ENCODE measurements around the gene PWP2.
"Not testable (repeated sequence)": the region's sequence is repeated elsewhere in the genome, so short reads cannot be mapped to it uniquely, and the experiment has no call there.

PWP2 gene

GRCh38 chr21:44107026-44107501 lies at the start of gene PWP2:
PWP2 (plus strand) TSS chr21:44107399; CDS start chr21:44107417, 18 bp downstream.
- not testable (repeated sequence) for FAIRE-seq

- FAIRE-seq: no peak
These were observed 49.1 kb upstream of the PWP2 start for GRCh38 chr21:44057960-44058651.

GRCh38 chr21:44058652-44058964 lies 48.6 kb upstream of the PWP2 start:
- FAIRE-seq: no peak

GRCh38 chr21:44058981-44059380 lies 48.2 kb upstream of the PWP2 start:
- FAIRE-seq: no peak

GRCh38 chr21:44059710-44060109 lies 47.5 kb upstream of the PWP2 start:
- FAIRE-seq: no peak

GRCh38 chr21:44062380-44062779 lies 44.8 kb upstream of the PWP2 start:
- no peak for FAIRE-seq

- FAIRE-seq: no peak
These were observed 43.9 kb upstream of the PWP2 start for GRCh38 chr21:44063151-44063912.

GRCh38 chr21:44064852-44065403 lies 42.3 kb upstream of the PWP2 start:
- no peak for FAIRE-seq

GRCh38 chr21:44065428-44065827 lies 41.8 kb upstream of the PWP2 start:
- FAIRE-seq: no peak

GRCh38 chr21:44066116-44066515 lies 41.1 kb upstream of the PWP2 start:
- FAIRE-seq: no peak

- FAIRE-seq: no peak
These were observed 40.0 kb upstream of the PWP2 start for GRCh38 chr21:44067011-44067839.

- no peak for FAIRE-seq
These were observed 36.8 kb upstream of the PWP2 start for GRCh38 chr21:44070391-44070790.

GRCh38 chr21:44071359-44072104 lies 35.7 kb upstream of the PWP2 start:
- FAIRE-seq: no peak

- no peak for FAIRE-seq
These were observed 35.1 kb upstream of the PWP2 start for GRCh38 chr21:44072111-44072510.

GRCh38 chr21:44074315-44074958 lies 32.8 kb upstream of the PWP2 start:
- no peak for FAIRE-seq

GRCh38 chr21:44076316-44076715 lies 30.9 kb upstream of the PWP2 start:
- no peak for FAIRE-seq

GRCh38 chr21:44078411-44078981 lies 28.7 kb upstream of the PWP2 start:
- FAIRE-seq: no peak

GRCh38 chr21:44079446-44079845 lies 27.8 kb upstream of the PWP2 start:
- no peak for FAIRE-seq

- FAIRE-seq: no peak
These were observed 27.4 kb upstream of the PWP2 start for GRCh38 chr21:44079846-44080245.

- FAIRE-seq: no peak
These were observed 24.4 kb upstream of the PWP2 start for GRCh38 chr21:44082648-44083440.
